DMS 273 (cell line): Measurements from ENCODE around the gene RELCH.

Experiments used
- DNase-seq: peaks from one replicate; lab custom pipeline; 2025; ENCODE audit not compliant: unreplicated experiment; lab: John Stamatoyannopoulos, UW

The RELCH gene

DNA sequence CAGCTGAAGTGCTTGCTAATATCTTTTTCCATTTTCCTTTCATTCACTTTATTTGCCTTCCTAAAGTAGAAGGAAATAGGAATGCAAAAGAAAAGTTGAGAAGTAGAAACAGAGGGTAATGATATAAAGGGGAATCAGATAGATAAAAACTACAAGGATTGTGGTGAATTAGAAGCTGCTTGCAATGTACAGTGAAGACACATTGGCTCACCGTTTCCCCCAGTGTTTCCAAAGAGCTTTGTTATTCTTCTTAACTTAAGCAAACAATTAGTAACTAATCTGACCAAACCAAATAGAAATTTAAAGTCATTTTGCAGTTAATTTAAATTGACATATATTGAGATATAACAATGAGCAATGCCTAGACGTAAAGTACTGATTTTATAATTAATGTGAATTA, 63.4 kb downstream of the RELCH start:
- no peak for DNase-seq

DNA sequence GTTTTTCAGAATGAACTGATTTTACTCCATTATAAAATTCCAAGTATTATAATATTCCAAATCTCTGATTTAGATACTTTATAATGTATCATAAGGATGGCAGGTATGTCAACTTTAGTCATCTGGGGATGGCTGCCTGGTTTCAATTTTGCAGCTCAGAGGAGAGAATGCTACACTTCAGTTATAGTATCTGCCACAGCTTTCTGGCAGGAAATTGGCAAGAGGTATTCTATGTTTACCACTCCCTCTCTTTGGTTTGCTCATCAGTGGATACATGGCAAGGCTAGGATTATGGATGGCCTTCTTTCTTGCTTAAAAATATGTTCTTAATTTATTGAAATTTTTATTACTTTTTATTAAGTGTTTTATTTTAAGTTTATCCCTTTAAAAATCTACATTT, 71.0 kb downstream of the RELCH start:
- DNase-seq: no peak

DNA sequence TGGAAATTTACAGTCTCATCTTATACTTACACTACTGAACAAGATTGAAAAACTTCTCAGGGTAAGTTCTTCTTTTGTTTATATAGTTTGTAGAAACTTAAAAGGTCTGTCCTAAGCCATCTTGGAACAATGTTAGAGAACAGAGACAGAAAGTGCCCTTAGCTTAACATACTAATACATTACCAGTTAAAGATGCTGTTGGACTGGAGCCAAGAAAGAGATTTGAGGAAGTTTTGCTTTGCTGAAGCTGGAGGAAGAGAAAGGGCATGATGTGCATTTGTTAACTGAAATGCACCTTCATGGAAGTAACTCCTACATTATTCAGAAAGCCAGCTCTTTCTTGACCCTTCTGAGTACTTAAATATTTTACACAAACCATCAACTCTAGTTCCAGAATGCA, 71.6 kb downstream of the RELCH start:
- no peak for DNase-seq

DNA sequence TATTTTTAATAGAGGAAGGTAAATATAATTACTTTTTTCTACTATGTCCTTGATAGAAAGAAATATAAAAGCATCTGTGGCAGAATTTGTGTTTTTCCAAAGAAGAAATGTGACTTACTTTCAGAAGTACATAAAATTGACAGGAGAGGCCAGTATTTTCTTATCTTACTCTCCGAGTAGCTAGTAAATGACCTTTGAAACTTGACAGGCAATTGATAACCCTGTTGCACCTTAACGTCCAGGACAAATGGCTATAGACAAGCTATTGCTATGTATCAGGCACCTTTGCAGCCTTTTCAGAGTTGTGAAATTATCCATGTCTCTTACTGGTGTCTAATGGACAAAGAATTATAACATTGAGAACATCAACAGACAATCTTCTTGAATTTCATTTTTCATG, 75.0 kb downstream of the RELCH start:
- no peak for DNase-seq

DNA sequence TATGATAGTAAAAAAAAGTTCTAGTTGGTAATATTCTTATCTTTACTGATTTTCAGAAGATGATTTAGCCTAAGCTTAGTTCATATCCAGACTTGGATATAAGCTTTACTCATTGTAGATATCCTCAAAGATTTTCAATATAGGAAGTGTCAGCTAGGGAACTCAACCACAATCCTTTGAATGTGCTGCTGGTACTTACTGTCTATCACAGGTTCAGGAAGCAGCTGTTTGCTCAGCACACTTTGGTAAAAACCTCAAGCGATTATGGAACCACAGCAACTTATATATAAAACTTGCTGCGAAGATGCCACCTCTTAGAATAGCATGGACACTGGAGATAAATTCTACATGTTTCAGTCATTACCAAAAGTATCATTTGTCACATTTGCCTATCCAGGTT, 77.9 kb downstream of the RELCH start:
- DNase-seq: no peak

DNA sequence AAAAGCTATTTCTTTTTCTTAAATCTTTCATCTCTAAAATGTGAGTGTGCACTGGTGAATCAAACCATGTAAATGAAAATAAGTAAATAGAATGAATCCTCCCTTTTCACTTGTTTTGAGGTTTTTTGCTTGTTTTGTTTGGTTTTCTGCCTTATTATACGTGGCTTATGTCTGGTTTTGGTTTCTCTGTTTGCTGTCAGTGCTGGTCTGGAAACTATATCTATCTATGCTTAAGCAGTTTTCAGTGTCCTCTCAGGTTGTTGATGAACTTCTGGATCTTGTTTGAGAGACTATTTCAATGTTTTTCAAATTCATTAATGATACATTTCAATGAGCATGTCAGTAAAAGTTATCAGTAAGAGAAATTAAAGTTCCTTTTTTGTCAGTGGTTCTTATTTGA, 90.0 kb downstream of the RELCH start:
- DNase-seq: no peak

DNA sequence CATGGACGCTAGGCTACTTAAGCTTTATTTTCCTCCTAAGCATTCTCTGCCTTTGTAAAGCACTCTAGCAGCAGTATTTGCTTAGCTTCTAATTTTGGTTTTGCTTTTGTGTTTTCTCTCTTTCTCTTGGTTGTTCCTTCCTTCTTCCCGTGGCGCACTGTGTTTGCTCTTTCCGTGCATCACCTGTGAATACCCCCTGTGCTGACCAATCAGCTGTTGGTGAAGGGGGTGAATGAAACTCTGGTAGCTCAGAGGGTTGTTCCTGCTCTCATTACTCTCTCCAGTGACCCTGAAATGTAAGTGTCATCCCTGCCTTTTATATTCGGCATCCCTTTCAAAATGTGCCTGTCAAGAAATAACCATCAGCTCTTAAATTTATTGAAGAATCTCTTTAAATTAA, 92.5 kb downstream of the RELCH start:
- no peak for DNase-seq

DNA sequence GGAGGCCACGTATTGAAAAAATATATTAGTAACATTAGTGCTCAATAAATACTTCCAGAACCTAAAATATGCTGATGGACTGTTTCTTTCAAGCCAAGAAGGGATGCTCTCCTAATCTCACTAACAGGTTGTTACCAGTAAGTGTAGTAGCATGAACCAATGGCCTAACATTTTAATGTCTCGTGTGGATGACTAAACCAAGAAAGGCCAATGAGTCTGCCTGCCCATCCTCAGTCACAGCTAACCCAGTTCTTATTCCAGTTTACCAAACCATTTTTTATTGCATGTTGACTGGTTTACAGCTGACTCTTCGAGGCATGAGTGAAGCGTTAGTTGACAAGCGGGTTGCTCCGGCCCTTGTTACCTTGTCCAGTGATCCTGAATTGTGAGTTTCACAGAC, 93.0 kb downstream of the RELCH start:
- DNase-seq: no peak

DNA sequence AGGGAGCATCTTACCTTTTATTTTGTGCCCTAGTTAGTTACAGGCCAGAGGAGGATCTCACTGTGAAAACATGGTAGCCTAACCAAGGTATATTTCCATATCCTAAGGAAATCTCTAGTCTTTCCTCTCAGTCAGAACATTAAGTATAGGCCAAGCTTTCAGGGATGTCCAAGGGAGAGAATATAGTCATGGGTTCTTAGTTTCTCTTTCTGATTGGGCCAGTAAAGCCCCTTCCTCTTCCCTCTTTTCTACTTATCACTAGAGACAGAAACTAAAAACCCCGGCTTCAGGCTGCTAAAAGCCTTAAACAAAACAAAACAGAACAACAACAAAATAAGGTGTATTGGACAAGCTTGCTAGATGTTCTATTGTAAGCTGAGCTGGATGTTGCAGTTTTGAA, 93.7 kb downstream of the RELCH start:
- DNase-seq: no peak

DNA sequence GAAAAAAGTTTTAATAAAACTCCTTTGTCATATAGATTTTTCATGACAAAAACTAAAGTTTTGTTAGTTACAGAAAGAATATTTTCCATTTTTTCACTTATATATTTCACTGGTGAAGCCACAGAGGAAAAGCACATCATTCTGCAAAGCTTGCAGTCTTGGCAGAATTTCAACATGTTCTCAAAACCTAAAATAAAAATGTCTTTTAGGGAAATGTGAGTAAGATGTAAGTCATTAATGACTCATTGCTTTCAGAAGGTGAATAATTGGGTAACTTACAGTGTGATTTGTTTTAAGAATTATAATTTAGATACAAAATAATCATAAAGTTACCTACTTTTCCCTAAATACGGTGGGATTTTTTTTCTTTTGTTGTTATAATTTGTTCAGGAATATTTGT, 94.6 kb downstream of the RELCH start:
- DNase-seq: no peak

DNA sequence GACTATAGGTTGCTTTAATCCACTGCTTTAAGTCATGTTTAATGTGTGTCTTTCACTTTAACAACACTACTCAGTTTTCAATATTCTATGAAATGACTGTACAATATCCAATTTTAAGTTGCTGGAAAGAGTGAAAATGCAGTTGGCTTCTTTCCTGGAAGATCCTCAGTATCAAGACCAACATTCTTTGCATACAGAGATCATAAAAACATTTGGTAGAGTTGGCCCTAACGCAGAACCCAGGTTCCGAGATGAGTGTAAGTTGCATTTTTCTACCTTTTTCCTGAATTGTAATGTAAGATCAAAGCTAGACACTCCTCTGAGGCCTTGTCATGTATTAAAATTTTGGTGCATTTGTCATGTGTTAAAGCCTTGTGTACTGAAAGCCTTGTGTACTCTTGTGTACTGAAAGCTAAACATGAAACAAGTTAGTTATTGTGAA, 95.2 kb downstream of the RELCH start:
- DNase-seq: no peak

DNA sequence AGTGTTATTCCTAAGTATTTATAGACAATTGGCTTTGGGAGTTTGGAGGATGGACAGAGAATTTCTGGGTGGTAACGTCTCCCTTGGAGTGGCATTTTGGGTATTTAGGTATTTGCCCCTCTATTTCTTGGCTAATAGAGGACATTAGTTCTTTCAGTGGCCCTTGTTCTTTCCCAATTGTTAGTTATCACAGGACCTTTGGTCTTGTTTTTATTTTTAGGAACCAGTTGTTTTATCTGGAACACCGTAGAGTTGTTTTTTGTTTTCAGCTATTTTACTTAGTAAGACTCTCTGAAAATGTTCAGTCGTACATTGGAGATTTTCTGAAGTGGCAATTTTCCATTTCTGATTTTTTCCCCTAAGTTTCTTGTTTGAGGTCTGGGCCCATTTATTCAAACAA, 97.6 kb downstream of the RELCH start:
- DNase-seq: no peak

DNA sequence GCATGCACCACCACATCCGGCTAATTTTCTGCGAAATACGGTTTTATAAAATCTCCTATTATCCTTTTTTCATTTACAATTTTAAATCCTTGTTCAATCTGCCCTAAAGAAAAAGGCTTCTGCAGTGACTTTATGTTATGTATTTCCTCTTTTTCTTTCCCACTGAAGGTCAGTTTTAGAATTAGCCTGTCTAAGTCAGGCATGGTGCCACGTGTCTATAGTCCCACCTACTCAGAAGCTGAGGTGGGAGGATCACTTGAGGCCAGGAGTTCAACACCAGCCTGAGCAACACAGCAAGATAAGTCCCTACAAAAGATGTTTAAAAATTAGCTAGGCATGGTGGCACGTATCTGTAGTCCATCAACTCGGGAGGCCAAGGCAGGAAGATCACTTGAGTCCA, 98.2 kb downstream of the RELCH start:
- no peak for DNase-seq

DNA sequence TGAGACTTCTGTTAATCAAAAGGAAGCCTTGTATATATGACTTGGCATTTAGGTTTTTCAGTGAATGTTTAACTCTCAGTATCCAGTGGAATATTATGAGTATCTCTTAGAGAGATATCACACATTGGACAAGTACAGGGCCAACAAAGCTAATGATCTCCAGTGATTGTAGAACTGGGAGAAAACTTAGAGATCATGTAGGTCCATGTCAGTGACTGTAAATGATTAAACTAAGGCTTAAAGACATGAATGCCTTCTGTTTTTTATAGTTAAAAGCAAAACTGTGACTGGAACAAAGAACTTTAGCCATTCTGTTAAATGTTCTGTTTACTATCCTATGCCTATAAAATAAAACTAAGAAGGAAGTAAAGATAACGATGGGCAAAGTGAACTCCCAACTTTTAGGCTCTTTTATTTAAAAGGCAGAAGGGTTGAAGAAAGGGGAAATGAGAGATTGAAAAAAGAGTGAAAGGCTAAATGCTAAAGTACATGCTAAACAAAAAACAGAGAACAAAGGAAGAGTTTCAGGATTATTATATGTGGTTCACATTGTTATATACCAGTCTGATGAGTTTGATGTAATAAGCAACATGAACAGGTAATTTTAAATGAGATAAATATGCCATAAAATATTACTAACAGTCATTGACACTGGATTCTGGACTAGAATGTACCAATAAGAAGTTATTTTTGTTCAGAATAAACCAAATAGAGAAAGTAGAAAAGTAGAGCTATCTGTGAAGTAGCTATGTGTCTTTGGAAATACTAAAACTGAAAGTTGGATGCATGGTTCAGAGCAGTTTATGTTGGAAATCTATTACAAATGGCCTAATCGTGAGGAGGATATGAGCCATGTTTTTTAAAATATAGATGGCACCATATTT, 101.0 kb downstream of the RELCH start:
- no peak for DNase-seq

DNA sequence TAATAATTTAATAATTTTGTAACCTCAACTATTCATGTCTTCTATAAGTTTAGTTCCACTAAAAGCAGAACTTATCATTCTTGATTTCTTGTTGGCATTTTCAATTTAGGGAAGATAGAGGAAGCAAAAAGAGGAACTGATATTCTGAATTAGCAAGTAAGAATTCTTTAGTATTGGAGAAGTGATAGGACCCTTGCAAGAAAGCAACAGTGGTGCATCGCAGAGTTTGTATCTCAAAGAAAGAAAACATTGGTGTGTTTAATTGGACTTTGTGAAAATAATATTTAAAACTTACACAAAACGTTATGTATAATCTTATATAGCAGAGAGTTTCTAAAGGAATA, 101.6 kb downstream of the RELCH start:
- no peak for DNase-seq

DNA sequence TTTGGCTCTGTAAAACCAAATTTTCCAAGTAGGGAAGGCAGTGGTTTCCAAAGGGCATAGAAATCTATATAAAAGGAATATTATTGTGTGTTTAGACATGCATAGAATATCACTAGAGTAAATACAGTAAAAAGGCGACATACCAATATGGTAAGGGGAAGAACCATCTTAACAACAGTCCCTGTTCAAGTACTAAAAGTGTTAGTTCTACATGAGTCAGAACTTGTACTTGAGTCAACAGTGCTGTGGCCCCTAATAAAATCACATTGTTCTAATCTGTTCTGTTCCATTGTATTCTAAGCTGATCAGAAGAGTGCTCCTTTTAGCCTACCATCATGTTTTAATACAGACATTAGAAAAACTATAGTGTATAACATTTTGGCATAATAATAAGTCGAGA, 102.0 kb downstream of the RELCH start:
- DNase-seq: no peak

DNA sequence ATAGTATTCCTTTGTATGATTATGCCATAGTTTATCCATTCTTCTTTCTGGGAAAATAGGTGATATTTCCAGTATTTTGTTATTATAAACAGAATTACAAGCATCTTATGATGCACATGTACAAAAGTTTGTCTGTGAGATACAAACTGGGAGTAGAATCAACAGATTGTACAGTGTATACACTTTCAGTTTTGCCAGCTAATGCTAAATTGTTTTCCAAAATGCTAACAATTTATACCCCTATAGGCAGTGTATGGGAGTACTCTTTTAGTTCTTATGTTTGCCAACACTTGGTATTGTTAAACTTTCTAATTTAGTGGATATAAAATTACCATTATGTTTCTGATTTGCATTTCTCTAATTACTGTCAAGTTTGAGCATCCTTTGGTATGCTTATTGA, 107.0 kb downstream of the RELCH start:
- no peak for DNase-seq

DNA sequence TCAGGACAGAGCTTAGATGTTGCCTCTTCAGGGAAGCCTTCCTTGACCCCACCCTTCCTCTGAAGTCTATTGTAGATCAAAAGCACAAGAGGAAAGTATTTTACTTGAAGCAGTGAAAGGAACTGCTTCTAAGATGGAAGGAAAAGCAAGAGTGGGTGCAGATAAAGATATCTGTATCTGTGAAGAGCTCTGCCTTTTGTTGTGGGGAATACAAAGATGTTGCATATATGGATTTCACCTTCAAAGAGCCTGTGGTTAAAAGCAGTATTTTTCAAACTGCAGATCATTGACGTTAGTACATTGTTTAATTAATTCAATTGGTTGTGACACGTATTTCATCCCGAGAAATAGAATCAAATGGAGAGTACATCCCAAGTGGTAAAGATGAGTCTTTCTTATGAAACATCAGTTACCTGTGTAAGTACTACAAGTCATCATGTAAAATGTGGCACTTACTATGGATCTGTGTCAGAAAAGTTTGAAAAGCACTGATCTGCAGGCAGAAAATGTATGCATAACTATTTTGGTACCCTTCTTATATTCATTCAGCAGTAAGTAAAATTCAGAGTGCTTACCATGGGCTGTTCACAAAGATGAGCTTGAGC, 113.4 kb downstream of the RELCH start:
- DNase-seq: no peak

DNA sequence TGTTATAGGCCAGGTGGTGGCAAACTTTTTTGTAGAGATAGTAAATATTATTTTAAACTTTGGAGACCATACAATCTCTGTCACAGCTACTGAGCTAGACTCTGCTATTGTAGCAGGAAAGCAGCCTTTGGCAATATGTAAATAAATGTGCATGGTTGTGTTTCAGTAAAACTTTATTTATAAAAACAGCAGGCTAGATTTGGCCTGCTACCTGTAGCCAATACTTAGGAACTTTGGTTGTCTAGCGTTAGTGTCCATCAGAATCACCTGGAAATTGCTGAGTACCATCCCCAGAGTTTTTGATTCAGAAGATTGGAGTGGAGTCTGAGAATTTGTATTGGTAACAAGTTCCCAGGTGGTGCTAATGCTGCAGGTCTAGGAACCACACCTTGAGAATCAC, 114.3 kb downstream of the RELCH start:
- no peak for DNase-seq

DNA sequence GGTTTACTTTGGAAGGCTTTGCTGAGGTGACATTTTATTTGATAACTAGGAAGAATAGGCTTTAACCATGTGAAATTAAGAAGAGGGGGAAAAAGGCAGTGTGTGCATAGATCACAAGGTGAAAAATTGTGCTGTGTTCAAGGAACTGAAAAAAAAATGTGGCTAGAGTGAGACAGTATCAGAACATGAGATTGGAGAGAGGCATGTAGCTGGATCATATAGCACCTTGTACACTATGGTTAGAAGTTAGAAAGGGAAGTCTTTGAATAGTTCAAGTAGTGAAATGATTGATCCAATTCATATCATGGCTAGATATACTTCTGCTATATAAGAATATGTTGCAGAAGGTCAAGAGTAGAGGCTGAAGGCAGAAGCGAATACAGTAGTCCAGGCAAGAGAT, 125.8 kb downstream of the RELCH start:
- no peak for DNase-seq

DNA sequence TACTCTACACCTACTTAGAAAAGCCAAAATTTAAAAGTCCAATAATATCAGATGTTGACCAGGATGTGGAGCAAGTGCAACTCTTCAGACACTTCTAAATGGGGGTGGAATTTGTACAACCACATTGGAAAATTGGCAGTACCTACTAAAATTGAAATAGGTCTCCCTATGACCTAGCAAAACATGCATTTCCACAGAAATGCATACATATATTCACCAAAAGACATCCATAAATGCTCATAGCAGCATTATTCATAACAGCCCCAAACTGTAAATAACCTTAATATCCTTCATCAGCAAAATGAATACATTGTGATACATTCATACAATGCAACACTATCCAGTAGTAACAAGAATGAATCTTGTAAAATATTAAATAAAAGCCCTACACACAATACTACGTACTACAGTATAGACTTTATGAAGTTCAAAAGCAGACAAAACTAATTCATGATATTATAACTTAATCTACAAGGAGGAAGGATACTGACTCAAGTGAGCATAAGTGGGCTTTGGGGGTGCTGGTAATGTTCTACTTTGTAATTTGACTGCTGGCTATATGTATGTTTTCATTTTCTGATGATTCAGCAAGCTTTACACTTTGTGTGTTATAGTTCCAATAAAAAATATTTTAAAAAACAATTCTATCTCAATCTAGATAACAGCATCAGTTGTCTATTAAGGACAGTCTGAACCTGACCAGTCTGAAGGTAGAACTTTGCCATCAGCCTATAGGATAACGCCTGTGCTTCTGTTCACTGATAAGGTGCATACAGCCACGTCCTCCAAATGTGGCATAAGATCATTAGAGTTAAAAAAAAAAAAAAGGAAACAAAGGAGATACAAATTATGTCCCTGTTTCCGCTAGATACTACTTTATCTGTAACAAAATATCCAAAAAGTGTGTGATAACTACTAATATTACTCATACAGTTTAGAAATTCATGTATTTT, 131.4 kb downstream of the RELCH start:
- no peak for DNase-seq

DNA sequence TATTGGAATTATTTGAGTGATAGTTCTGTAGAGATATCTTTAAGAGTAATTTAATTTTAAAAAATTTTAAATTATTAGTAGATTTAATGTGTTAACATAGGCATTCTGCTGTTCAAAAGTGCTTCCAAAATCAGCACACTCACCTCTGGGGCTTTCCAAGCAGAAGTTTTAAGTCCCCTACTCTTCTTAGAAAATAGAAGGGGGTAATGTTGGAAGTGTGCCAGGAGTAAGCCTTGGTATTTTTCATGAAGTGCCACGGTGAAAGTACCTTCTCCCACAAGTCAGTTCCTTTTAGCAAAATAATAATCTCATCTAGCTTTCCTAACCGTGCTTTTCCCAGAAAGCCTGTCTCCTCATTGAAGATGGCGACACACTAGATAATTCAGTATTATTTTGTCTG, 134.1 kb downstream of the RELCH start:
- DNase-seq: peak; percentile 14
